IMR-90 (cell line): ENCODE results near the gene NPC1. TPM values are rescaled to one million over a fixed set of nuclear protein-coding genes. Genes with fewer than 3 reads are reported as not detected.

Experiments used
- ATAC-seq: fragments of 200-7000 bp; cut with Tn5 transposase; 2 replicates; pipeline ENCODE4 v1.9.1; 2020; ENCODE audit warnings: low read depth, mild to moderate bottlenecking, moderate library complexity
- BruUV-seq: library from RNA; stranded (reverse); fragments of 400-500 nt; replicated peaks from 2 replicates; lab custom pipeline; 2021; lab: Mats Ljungman, UMichigan
- CTCF ChIA-PET: fragments of 300-600 bp; formaldehyde crosslinking; extraction: SDS; loops from one replicate; lab custom pipeline; 2021; ENCODE audit warnings: antibody characterized with exemption; lab: Yijun Ruan, JAX
- POLR2A ChIA-PET: fragments of 300-600 bp; sonication (Branson Sonifier 250); formaldehyde crosslinking; loops from one replicate; lab custom pipeline; 2022; ENCODE audit warnings: antibody characterized with exemption; ENCODE audit not compliant: unreplicated experiment; lab: Charles Lee
- DNase-seq: peaks from one replicate; pipeline ENCODE4 v3.0.0; 2013
- H2AFZ ChIP-seq: replicated peaks from 2 replicates; pipeline ENCODE3; 2013; ENCODE audit warnings: low read length, mild to moderate bottlenecking; ENCODE audit not compliant: poor library complexity
- H2AK5ac ChIP-seq: 2 replicates; pipeline ENCODE4 v1.6.1; 2013; ENCODE audit warnings: low read depth, low read length, inconsistent platforms
- H2AK9ac ChIP-seq: replicated peaks from 2 replicates; pipeline ENCODE3; 2013; ENCODE audit warnings: mild to moderate bottlenecking, low read depth, low read length, moderate library complexity; ENCODE audit not compliant: poor library complexity
- H2BK120ac ChIP-seq: 2 replicates; pipeline ENCODE4 v1.6.1; 2013; ENCODE audit warnings: low read depth, low read length, inconsistent platforms
- H2BK15ac ChIP-seq: 3 replicates; pipeline ENCODE4 v1.6.1; 2013; ENCODE audit warnings: low read depth, low read length, inconsistent platforms
- H2BK20ac ChIP-seq: 2 replicates; pipeline ENCODE4 v1.6.1; 2013; ENCODE audit warnings: low read depth, mild to moderate bottlenecking, inconsistent platforms, low read length, moderate library complexity
- H2BK5ac ChIP-seq: 2 replicates; pipeline ENCODE4 v1.6.1; 2013; ENCODE audit warnings: mild to moderate bottlenecking, low read depth, low read length, inconsistent platforms; ENCODE audit not compliant: poor library complexity, severe bottlenecking
- H3K14ac ChIP-seq: replicated peaks from 2 replicates; pipeline ENCODE4 v1.6.1; 2013; ENCODE audit warnings: low read depth, low read length, inconsistent platforms
- H3K18ac ChIP-seq: 2 replicates; pipeline ENCODE4 v1.6.1; 2013; ENCODE audit warnings: low read depth, low read length, control low read depth
- H3K23ac ChIP-seq: 2 replicates; pipeline ENCODE4 v1.6.1; 2013; ENCODE audit warnings: low read depth, low read length, inconsistent platforms
- H3K27ac ChIP-seq: 2 replicates; pipeline ENCODE4 v1.5.1; 2013; ENCODE audit warnings: mild to moderate bottlenecking, control low read depth, low read length; ENCODE audit not compliant: insufficient read depth
- H3K27me3 ChIP-seq: 2 replicates; pipeline ENCODE4 v1.6.1; 2013; ENCODE audit warnings: low read length; ENCODE audit not compliant: control insufficient read depth, insufficient read depth
- H3K36me3 ChIP-seq: 2 replicates; pipeline ENCODE4 v1.6.1; 2013; ENCODE audit warnings: low read length, mixed read lengths; ENCODE audit not compliant: control insufficient read depth, insufficient read depth
- H3K4ac ChIP-seq: 2 replicates; pipeline ENCODE4 v1.6.1; 2013; ENCODE audit warnings: low read depth, low read length, inconsistent platforms
- H3K4me1 ChIP-seq: 2 replicates; pipeline ENCODE4 v1.6.1; 2013; ENCODE audit warnings: low read length, mixed read lengths; ENCODE audit not compliant: control insufficient read depth, insufficient read depth
- H3K4me2 ChIP-seq: 2 replicates; pipeline ENCODE4 v1.6.1; 2013; ENCODE audit warnings: low read depth, mild to moderate bottlenecking, control low read depth, low read length, moderate library complexity
- H3K4me3 ChIP-seq: 2 replicates; pipeline ENCODE4 v1.5.1; 2013; ENCODE audit warnings: low read depth, mild to moderate bottlenecking, control low read depth, low read length, moderate library complexity; ENCODE audit not compliant: insufficient read depth
- H3K56ac ChIP-seq: 2 replicates; pipeline ENCODE4 v1.6.1; 2013; ENCODE audit warnings: low read length, inconsistent platforms; ENCODE audit not compliant: insufficient read depth; ENCODE audit errors: extremely low read depth
- H3K79me1 ChIP-seq, 2 experiments: 2 replicates each; pipeline ENCODE4 v1.6.1; 2013; ENCODE audit warnings: low read length in 2 of 2, inconsistent platforms in 1 of 2, low read depth in 1 of 2
- H3K9ac ChIP-seq: 2 replicates; pipeline ENCODE4 v1.6.1; 2013; ENCODE audit warnings: low read depth, low read length, control low read depth
- H3K9me1 ChIP-seq: 2 replicates; pipeline ENCODE4 v1.6.1; 2013; ENCODE audit warnings: low read length, inconsistent platforms; ENCODE audit not compliant: insufficient read depth
- H3K9me3 ChIP-seq: 2 replicates; pipeline ENCODE4 v1.6.1; 2013; ENCODE audit warnings: low read length; ENCODE audit not compliant: control insufficient read depth, insufficient read depth
- H4K20me1 ChIP-seq: 2 replicates; pipeline ENCODE4 v1.6.1; 2013; ENCODE audit warnings: low read length, inconsistent platforms; ENCODE audit not compliant: insufficient read depth
- H4K5ac ChIP-seq: 2 replicates; pipeline ENCODE4 v1.6.1; 2013; ENCODE audit warnings: mild to moderate bottlenecking, low read depth, low read length, control low read depth
- H4K8ac ChIP-seq, 2 experiments: 2 replicates each; pipeline ENCODE4 v1.6.1; 2013; ENCODE audit warnings: low read depth in 2 of 2, low read length in 2 of 2, control low read depth in 1 of 2, inconsistent platforms in 1 of 2
- H4K91ac ChIP-seq: 2 replicates; pipeline ENCODE4 v1.6.1; 2013; ENCODE audit warnings: low read depth, low read length, inconsistent platforms; ENCODE audit not compliant: insufficient read depth
- BHLHE40 ChIP-seq: fragments of 150-350 bp; IDR thresholded peaks from 2 replicates; pipeline ENCODE4 v1.6.1; 2016; ENCODE audit warnings: mild to moderate bottlenecking, low read depth, low read length
- CEBPB ChIP-seq: IDR thresholded peaks from 2 replicates; pipeline ENCODE4 v1.6.1; 2012; ENCODE audit warnings: low read depth, low read length, improper control_type of control experiment
- CHD1 ChIP-seq: IDR thresholded peaks from 2 replicates; pipeline ENCODE4 v1.6.1; 2012; ENCODE audit warnings: low read depth, low read length, improper control_type of control experiment
- FOS ChIP-seq: fragments of 150-350 bp; IDR thresholded peaks from 2 replicates; pipeline ENCODE4 v1.6.1; 2016; ENCODE audit warnings: low read depth, low read length
- MAFK ChIP-seq: IDR thresholded peaks from 2 replicates; pipeline ENCODE4 v1.6.1; 2012; ENCODE audit warnings: low read depth, low read length, improper control_type of control experiment
- MAZ ChIP-seq: IDR thresholded peaks from 2 replicates; pipeline ENCODE4 v1.6.1; 2012; ENCODE audit warnings: low read depth, mild to moderate bottlenecking, low read length, improper control_type of control experiment, moderate library complexity, borderline replicate concordance
- MXI1 ChIP-seq: IDR thresholded peaks from 2 replicates; pipeline ENCODE4 v1.6.1; 2012; ENCODE audit warnings: low read depth, mild to moderate bottlenecking, low read length, moderate library complexity, borderline replicate concordance
- NFE2L2 ChIP-seq: fragments of 150-350 bp; IDR thresholded peaks from 2 replicates; pipeline ENCODE4 v1.6.1; 2016; ENCODE audit warnings: low read depth, mild to moderate bottlenecking, low read length
- POLR2A ChIP-seq: IDR thresholded peaks from 2 replicates; pipeline ENCODE4 v1.6.1; 2012; ENCODE audit warnings: mild to moderate bottlenecking, low read depth, low read length
- RAD21 ChIP-seq: IDR thresholded peaks from 2 replicates; pipeline ENCODE4 v1.6.1; 2012; ENCODE audit warnings: low read length, improper control_type of control experiment
- RCOR1 ChIP-seq: IDR thresholded peaks from 2 replicates; pipeline ENCODE4 v1.6.1; 2012; ENCODE audit warnings: mild to moderate bottlenecking, low read length, improper control_type of control experiment; ENCODE audit not compliant: insufficient replicate concordance
- RFX5 ChIP-seq: IDR thresholded peaks from 2 replicates; pipeline ENCODE4 v1.8.0; 2012; ENCODE audit warnings: low read depth, mild to moderate bottlenecking, low read length, moderate library complexity
- SMC3 ChIP-seq: fragments of 150-350 bp; IDR thresholded peaks from 2 replicates; pipeline ENCODE4 v1.6.1; 2016; ENCODE audit warnings: low read depth, mild to moderate bottlenecking, antibody characterized with exemption, low read length, moderate library complexity
- WGBS, 2 experiments: methylation state at CpG; one replicate each; pipeline versions ENCODE4 v1.1.5 to v1.1.7; 2013; ENCODE audit warnings: missing lambda C conversion rate in 2 of 2; ENCODE audit not compliant: insufficient read length in 1 of 2; ENCODE audit errors: extremely low coverage in 2 of 2; 5-methylcytosine and 5-hydroxymethylcytosine counted together
- dilution Hi-C: fragments of 300-500 bp; cut with HindIII; formaldehyde crosslinking; loops from one replicate; pipeline ENCODE4 v1.14.3; 2018; ENCODE audit warnings: low sequenced_read_pairs; ENCODE audit not compliant: unreplicated experiment
- in situ Hi-C: fragments of 300-500 bp; cut with MboI; formaldehyde crosslinking; loops from 3 replicates; pipeline ENCODE4 v1.14.3; 2019; ENCODE audit warnings: low sequenced_read_pairs, inconsistent platforms, mixed read lengths
- intact Hi-C: fragments of 100-400 bp; cut with micrococcal nuclease; formaldehyde crosslinking; loops from 2 replicates; pipeline ENCODE4 v1.10.0; 2022
- polyA plus RNA-seq, 3 experiments: library from polyadenylated mRNA; depleted of rRNA; stranded (reverse); fragments of >200 nt; gene quantifications; 2 replicates each; pipeline ENCODE4 v1.2.3, GENCODE V29; 2012; ENCODE audit warnings: low replicate concordance in 1 of 3
- total RNA-seq: library from RNA; depleted of rRNA; stranded (reverse); fragments of >200 nt; gene quantifications from 2 replicates; pipeline ENCODE4 v1.2.3, GENCODE V29; 2012
- TF ChIP-seq, protein P1 (sequence below): fragments of 150-350 bp; IDR thresholded peaks from 2 replicates; pipeline ENCODE4 v1.6.1; 2017; ENCODE audit warnings: mild to moderate bottlenecking, antibody characterized with exemption, low read length, low read depth
- TF ChIP-seq, protein P2 (sequence below): fragments of 150-350 bp; IDR thresholded peaks from 2 replicates; pipeline ENCODE4 v1.6.1; 2016; ENCODE audit warnings: low read depth, mild to moderate bottlenecking, low read length, moderate library complexity, borderline replicate concordance
- TF ChIP-seq, protein P3 (sequence below): conservative IDR thresholded peaks from 2 replicates; pipeline ENCODE4 v1.5.1; 2012; ENCODE audit warnings: mild to moderate bottlenecking, low read depth, low read length, improper control_type of control experiment

NPC1 gene
- total and polyA plus RNA-seq, 2 of the 4 experiments (the other 2 are of a cell fraction) = 7.5 to 7.9 TPM

DNA sequence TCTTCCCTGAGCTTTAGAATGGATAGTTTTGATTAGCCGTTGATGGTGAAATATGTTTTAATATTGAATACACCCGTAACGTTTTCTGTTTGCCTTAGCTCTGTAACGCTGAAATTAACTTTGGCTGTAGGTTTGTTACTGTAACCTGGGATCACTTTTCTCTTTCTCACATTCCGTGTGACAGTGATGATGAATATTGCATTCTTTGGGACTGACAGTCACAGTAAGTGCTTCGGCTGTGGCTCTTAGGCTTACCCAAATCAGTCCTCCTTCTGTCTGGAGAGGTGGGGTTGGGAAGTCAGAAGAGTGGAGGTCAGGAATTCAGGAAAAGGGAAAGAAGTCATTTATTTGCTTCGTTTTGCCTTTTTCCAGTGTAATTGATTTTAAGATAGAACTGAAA lies 65.0 kb downstream of the NPC1 start:
- H4K8ac ChIP-seq = no peak overlapping the region
- DNase-seq = no peak
- peaks cover 51% of the 10 kb centered on the region for H3K36me3 ChIP-seq
- no peak overlapping the region for H2BK120ac ChIP-seq
- no peak overlapping the region for H3K23ac ChIP-seq
- ChIA-PET CTCF (no interaction called here), POLR2A (no interaction called here)
- H3K9me1 ChIP-seq = peaks cover 17% of the 10 kb centered on the region
- no peak overlapping the region for H4K5ac ChIP-seq
- no peak overlapping the region for H3K4me3 ChIP-seq
- H3K4ac ChIP-seq = no peak overlapping the region
- no peak overlapping the region for H3K27ac ChIP-seq
- BruUV-seq = no TSS peak
- no peak overlapping the region for H2AFZ ChIP-seq
- H3K9me3 ChIP-seq = no peaks in the 10 kb centered on the region
- H3K9ac ChIP-seq = no peak overlapping the region
- no peak overlapping the region for H4K91ac ChIP-seq
- no peak overlapping the region for H2BK5ac ChIP-seq
- no peaks in the 10 kb centered on the region for H3K27me3 ChIP-seq
- ATAC-seq = no peak
- in situ Hi-C loops = no loop called here
- peaks cover 0 to 12% of the 10 kb centered on the region in 2 experiments; a peak in 2 of 4 replicates for H3K79me1 ChIP-seq
- TF ChIP-seq RFX5 = no peak
- TF ChIP-seq RCOR1 = no peak
- no peak for TF ChIP-seq CHD1
- TF ChIP-seq POLR2A = no peak
- TF ChIP-seq CEBPB = no peak
- no peak for TF ChIP-seq NFE2L2
- TF ChIP-seq RAD21 = no peak
- no peak for TF ChIP-seq MXI1
- TF ChIP-seq BHLHE40 = no peak
- TF ChIP-seq, protein P1, sequence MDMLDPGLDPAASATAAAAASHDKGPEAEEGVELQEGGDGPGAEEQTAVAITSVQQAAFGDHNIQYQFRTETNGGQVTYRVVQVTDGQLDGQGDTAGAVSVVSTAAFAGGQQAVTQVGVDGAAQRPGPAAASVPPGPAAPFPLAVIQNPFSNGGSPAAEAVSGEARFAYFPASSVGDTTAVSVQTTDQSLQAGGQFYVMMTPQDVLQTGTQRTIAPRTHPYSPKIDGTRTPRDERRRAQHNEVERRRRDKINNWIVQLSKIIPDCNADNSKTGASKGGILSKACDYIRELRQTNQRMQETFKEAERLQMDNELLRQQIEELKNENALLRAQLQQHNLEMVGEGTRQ = no peak
- TF ChIP-seq, protein P2, sequence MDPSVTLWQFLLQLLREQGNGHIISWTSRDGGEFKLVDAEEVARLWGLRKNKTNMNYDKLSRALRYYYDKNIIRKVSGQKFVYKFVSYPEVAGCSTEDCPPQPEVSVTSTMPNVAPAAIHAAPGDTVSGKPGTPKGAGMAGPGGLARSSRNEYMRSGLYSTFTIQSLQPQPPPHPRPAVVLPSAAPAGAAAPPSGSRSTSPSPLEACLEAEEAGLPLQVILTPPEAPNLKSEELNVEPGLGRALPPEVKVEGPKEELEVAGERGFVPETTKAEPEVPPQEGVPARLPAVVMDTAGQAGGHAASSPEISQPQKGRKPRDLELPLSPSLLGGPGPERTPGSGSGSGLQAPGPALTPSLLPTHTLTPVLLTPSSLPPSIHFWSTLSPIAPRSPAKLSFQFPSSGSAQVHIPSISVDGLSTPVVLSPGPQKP = no peak
- TF ChIP-seq, protein P3, sequence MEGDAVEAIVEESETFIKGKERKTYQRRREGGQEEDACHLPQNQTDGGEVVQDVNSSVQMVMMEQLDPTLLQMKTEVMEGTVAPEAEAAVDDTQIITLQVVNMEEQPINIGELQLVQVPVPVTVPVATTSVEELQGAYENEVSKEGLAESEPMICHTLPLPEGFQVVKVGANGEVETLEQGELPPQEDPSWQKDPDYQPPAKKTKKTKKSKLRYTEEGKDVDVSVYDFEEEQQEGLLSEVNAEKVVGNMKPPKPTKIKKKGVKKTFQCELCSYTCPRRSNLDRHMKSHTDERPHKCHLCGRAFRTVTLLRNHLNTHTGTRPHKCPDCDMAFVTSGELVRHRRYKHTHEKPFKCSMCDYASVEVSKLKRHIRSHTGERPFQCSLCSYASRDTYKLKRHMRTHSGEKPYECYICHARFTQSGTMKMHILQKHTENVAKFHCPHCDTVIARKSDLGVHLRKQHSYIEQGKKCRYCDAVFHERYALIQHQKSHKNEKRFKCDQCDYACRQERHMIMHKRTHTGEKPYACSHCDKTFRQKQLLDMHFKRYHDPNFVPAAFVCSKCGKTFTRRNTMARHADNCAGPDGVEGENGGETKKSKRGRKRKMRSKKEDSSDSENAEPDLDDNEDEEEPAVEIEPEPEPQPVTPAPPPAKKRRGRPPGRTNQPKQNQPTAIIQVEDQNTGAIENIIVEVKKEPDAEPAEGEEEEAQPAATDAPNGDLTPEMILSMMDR = no peak
- TF ChIP-seq MAFK = no peak
- no peak for TF ChIP-seq SMC3
- TF ChIP-seq FOS = no peak
- no peak for TF ChIP-seq MAZ
- H2BK15ac ChIP-seq = no peak overlapping the region
- H4K20me1 ChIP-seq = peaks cover 15% of the 10 kb centered on the region; the same call in 1 of the 2 replicates
- no peak overlapping the region for H3K18ac ChIP-seq
- H2BK20ac ChIP-seq = no peak overlapping the region
- WGBS, 2 experiments = no CpG with 5 or more reads among the region's 7 CpGs
- peaks cover 8% of the 10 kb centered on the region for H3K4me1 ChIP-seq
- H2AK5ac ChIP-seq = no peak overlapping the region
- no peak overlapping the region for H3K14ac ChIP-seq
- dilution Hi-C loops = no loop called here
- intact Hi-C loops = no loop called here
- no peak overlapping the region for H2AK9ac ChIP-seq
- H3K56ac ChIP-seq = no peak overlapping the region
- no peak overlapping the region for H3K4me2 ChIP-seq
